H1 (cell line): ENCODE results near the gene TTYH2.

ENCODE experiments used
- NRF1 ChIP-seq: IDR thresholded peaks from 2 replicates; pipeline ENCODE4 v1.6.1; 2011; ENCODE audit warnings: mild to moderate bottlenecking, low read depth, low read length, improper control_type of control experiment
- TF ChIP-seq, protein P1 (sequence below), 3 experiments: IDR thresholded peaks; 1 replicate in 2 of 3; 2 replicates in 1 of 3; pipeline versions ENCODE4 v1.5.1 to v1.6.1; 2011; ENCODE audit warnings: low read length in 3 of 3, mild to moderate bottlenecking in 3 of 3, inconsistent platforms in 2 of 3, low read depth in 1 of 3, moderate library complexity in 1 of 3; ENCODE audit not compliant: insufficient read depth in 1 of 3; ENCODE audit errors: control extremely low read depth in 1 of 3

DNA sequence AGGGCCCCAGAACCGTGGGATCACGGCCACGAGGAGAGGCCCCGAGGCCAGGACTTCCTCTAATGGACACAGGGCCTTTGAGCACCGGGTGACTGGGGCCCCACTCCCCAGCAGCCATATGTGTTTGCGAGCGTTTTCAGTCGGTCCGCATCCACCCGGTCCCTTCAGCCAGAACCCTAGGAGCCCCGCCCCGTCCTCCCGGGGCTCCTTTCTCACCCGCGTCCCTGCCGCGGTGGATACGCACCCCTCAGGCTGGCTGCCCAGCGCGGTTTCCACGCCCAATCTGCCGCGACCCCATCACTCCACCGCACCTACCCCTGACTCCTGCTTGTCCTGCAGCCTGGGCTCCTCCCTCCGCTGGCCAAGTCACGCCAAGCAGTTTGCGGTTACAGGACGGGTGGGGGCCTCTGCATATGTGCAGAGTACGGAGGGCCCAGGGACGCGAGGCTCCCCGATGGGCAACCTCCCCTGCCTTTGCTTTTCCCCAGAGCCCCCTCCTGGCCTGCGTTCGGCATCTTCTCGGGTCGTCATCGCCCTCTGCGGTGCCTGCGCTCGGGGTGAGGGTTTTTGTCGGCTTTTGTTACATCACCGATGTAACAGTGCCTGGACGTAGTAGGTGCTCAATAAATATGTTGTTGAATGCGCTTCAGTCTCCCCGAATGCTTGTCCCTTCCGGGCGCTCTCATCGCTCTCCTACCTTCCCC is 1.0 kb upstream of the TTYH2 start:
- TF ChIP-seq, protein P1, sequence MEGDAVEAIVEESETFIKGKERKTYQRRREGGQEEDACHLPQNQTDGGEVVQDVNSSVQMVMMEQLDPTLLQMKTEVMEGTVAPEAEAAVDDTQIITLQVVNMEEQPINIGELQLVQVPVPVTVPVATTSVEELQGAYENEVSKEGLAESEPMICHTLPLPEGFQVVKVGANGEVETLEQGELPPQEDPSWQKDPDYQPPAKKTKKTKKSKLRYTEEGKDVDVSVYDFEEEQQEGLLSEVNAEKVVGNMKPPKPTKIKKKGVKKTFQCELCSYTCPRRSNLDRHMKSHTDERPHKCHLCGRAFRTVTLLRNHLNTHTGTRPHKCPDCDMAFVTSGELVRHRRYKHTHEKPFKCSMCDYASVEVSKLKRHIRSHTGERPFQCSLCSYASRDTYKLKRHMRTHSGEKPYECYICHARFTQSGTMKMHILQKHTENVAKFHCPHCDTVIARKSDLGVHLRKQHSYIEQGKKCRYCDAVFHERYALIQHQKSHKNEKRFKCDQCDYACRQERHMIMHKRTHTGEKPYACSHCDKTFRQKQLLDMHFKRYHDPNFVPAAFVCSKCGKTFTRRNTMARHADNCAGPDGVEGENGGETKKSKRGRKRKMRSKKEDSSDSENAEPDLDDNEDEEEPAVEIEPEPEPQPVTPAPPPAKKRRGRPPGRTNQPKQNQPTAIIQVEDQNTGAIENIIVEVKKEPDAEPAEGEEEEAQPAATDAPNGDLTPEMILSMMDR (IDR thresholded peaks at IDR 0.05; ENCODE audit: control extremely low read depth in 1 of 3, insufficient read depth in 1 of 3, low read depth in 1 of 3, low read length in 3 of 3) = no peak
- TF ChIP-seq NRF1 = no peak
